Liver (tissue), 9 donors: Measurements from ENCODE around the gene DGKQ. TPM values are rescaled to one million over a fixed set of nuclear protein-coding genes. Genes with fewer than 3 reads are reported as not detected.

Experiments used
- DNase-seq: peaks from one replicate; pipeline ENCODE4 v3.0.0-alpha.2; 2017; ENCODE audit warnings: low spot score
- H3K27ac ChIP-seq, 2 donors: one replicate each; pipeline ENCODE4 v1.7.0; 2013; ENCODE audit warnings: inconsistent platforms in 2 of 2, low read length in 2 of 2, control low read depth in 1 of 2, low read depth in 1 of 2, mild to moderate bottlenecking in 1 of 2
- H3K27me3 ChIP-seq, 4 donors: one replicate each; pipeline versions ENCODE4 v1.6.1 to v1.7.0; 2013; ENCODE audit warnings: low read length in 3 of 4, inconsistent platforms in 1 of 4, mild to moderate bottlenecking in 1 of 4, moderate library complexity in 1 of 4; ENCODE audit not compliant: control insufficient read depth in 4 of 4, insufficient read depth in 4 of 4
- H3K36me3 ChIP-seq, 4 donors: one replicate each; pipeline versions ENCODE4 v1.6.1 to v1.7.0; 2013; ENCODE audit warnings: low read length in 3 of 4, mild to moderate bottlenecking in 3 of 4, low read depth in 1 of 4, moderate library complexity in 1 of 4; ENCODE audit not compliant: control insufficient read depth in 4 of 4, insufficient read depth in 3 of 4
- H3K4me1 ChIP-seq, 4 donors: one replicate each; pipeline versions ENCODE4 v1.6.1 to v1.7.0; 2013; ENCODE audit warnings: low read length in 3 of 4, mild to moderate bottlenecking in 3 of 4, moderate library complexity in 1 of 4; ENCODE audit not compliant: control insufficient read depth in 4 of 4, insufficient read depth in 4 of 4
- H3K4me3 ChIP-seq, 3 donors: one replicate each; pipeline versions ENCODE4 v1.6.1 to v1.7.0; 2013; ENCODE audit warnings: low read length in 3 of 3, control low read depth in 1 of 3, low read depth in 1 of 3, mild to moderate bottlenecking in 1 of 3
- H3K9ac ChIP-seq, 2 donors: one replicate each; pipeline ENCODE4 v1.7.0; 2013; ENCODE audit warnings: low read length in 2 of 2, mild to moderate bottlenecking in 2 of 2, moderate library complexity in 2 of 2, control low read depth in 1 of 2, low read depth in 1 of 2
- H3K9me3 ChIP-seq, 4 donors: one replicate each; pipeline versions ENCODE4 v1.6.1 to v1.7.0; 2013; ENCODE audit warnings: low read length in 3 of 4; ENCODE audit not compliant: control insufficient read depth in 4 of 4
- EGR1 ChIP-seq, 2 donors: IDR thresholded peaks; 2 replicates each; pipeline ENCODE4 v1.6.1; 2016 to 2018; ENCODE audit warnings: antibody characterized with exemption in 2 of 2, low read depth in 2 of 2
- FOXA1 ChIP-seq: IDR thresholded peaks from 2 replicates; pipeline ENCODE4 v1.6.1; 2016; ENCODE audit warnings: antibody characterized with exemption
- FOXA2 ChIP-seq: IDR thresholded peaks from 2 replicates; pipeline ENCODE4 v1.6.1; 2016; ENCODE audit warnings: antibody characterized with exemption
- GABPA ChIP-seq, 2 donors: IDR thresholded peaks in 1 of 2; conservative IDR thresholded peaks in 1 of 2; 2 replicates each; pipeline ENCODE4 v1.6.1; 2016; ENCODE audit warnings: antibody characterized with exemption in 2 of 2, mild to moderate bottlenecking in 1 of 2, moderate library complexity in 1 of 2
- HNF4A ChIP-seq, 2 donors: conservative IDR thresholded peaks; 2 replicates each; pipeline ENCODE4 v1.6.1; 2016; ENCODE audit warnings: antibody characterized with exemption in 2 of 2, mild to moderate bottlenecking in 2 of 2
- HNF4G ChIP-seq: IDR thresholded peaks from 2 replicates; pipeline ENCODE4 v1.6.1; 2016; ENCODE audit warnings: antibody characterized with exemption
- JUND ChIP-seq, 2 donors: IDR thresholded peaks; 2 replicates each; pipeline ENCODE4 v1.6.1; 2016; ENCODE audit warnings: antibody characterized with exemption in 2 of 2
- MAX ChIP-seq: IDR thresholded peaks from 2 replicates; pipeline ENCODE4 v1.6.1; 2016; ENCODE audit warnings: antibody characterized with exemption
- NR2F2 ChIP-seq: IDR thresholded peaks from 2 replicates; pipeline ENCODE4 v1.6.1; 2016; ENCODE audit warnings: antibody characterized with exemption
- RAD21 ChIP-seq, 2 donors: IDR thresholded peaks; 2 replicates each; pipeline ENCODE4 v1.6.1; 2016; ENCODE audit warnings: antibody characterized with exemption in 2 of 2, mild to moderate bottlenecking in 2 of 2
- REST ChIP-seq: IDR thresholded peaks from 2 replicates; pipeline ENCODE4 v1.6.1; 2016; ENCODE audit warnings: antibody characterized with exemption, mild to moderate bottlenecking
- RXRA ChIP-seq, 2 donors: IDR thresholded peaks; 2 replicates each; pipeline ENCODE4 v1.6.1; 2017 to 2018; ENCODE audit warnings: antibody characterized with exemption in 2 of 2, mild to moderate bottlenecking in 1 of 2
- SP1 ChIP-seq: IDR thresholded peaks from 2 replicates; pipeline ENCODE4 v1.6.1; 2018; ENCODE audit warnings: antibody characterized with exemption, mild to moderate bottlenecking
- TAF1 ChIP-seq: conservative IDR thresholded peaks from 2 replicates; pipeline ENCODE4 v1.6.1; 2016; ENCODE audit warnings: antibody characterized with exemption, mild to moderate bottlenecking
- YY1 ChIP-seq: IDR thresholded peaks from 2 replicates; pipeline ENCODE4 v1.6.1; 2016; ENCODE audit warnings: antibody characterized with exemption, mild to moderate bottlenecking
- WGBS: extraction: QIAGEN DNeasy Blood & Tissue Kit; methylation state at CpG from one replicate; pipeline ENCODE4 v1.1.7; 2013; 5-methylcytosine and 5-hydroxymethylcytosine counted together
- polyA plus RNA-seq, 2 donors: library from polyadenylated mRNA; stranded (reverse) in 1 of 2; unstranded in 1 of 2; fragments of 200-250 nt in 1 of 2; fragments of >200 nt in 1 of 2; fragmentation: Nextera tagmentation in 1 of 2; extraction: Ambion mirVana in 1 of 2; gene quantifications; one replicate each; pipeline versions ENCODE4 v1.2.1 to v1.2.3, GENCODE V29; 2013 to 2015
- total RNA-seq, 2 donors: library from RNA; depleted of rRNA; stranded (reverse); fragments of >200 nt; gene quantifications; one replicate each; pipeline ENCODE4 v1.2.3, GENCODE V29; 2014
- TF ChIP-seq, protein P1 (sequence below): IDR thresholded peaks from 2 replicates; pipeline ENCODE4 v1.6.1; 2016; ENCODE audit warnings: antibody characterized with exemption
- TF ChIP-seq, protein P2 (sequence below): IDR thresholded peaks from 2 replicates; pipeline ENCODE4 v1.6.1; 2016; ENCODE audit warnings: antibody characterized with exemption
- TF ChIP-seq, protein P3 (sequence below): fragments of 150-350 bp; IDR thresholded peaks from 2 replicates; pipeline ENCODE4 v1.5.1; 2017; ENCODE audit warnings: improper control_type of control experiment, low read depth, low read length; ENCODE audit not compliant: missing input control
- donor health status: healthy.
- donor health status: healthy.
- donor health status: healthy.
- donor health status: healthy.
- donor health status: healthy.

DGKQ gene
- total and polyA plus RNA-seq, 4 donors: 1.5 to 8.8 (median 3.6) TPM

DNA sequence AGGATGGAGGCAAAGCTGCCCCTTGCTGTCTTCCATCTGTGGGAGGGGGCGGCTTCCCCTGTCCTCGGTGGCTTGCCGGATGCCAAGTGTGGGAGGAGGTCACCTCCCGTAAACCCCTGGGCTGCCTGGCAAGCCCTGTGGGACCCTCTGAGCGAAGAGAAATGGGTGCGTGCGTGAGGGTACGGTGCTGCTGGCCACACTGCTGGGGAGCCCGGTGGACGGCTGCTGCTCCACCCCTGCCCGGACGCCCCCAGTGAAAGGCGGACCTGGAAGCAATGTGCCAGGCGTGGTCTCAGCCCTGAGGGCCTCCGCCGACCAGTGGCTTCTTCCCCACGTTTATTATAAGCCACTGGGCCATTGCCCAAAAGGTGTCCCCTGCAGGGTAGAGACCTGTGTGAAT, 8.9 kb upstream of the DGKQ start:
- H3K4me1 ChIP-seq: peaks cover 4 to 36% (median 25%) of the 10 kb centered on the region in 4 donors
- no peaks in the 10 kb centered on the region for H3K9me3 ChIP-seq
- H3K4me3 ChIP-seq: no peak overlapping the region
- TF ChIP-seq, protein P1, sequence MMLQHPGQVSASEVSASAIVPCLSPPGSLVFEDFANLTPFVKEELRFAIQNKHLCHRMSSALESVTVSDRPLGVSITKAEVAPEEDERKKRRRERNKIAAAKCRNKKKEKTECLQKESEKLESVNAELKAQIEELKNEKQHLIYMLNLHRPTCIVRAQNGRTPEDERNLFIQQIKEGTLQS: no peak
- TF ChIP-seq FOXA2 (no peak), HNF4A (conservative IDR thresholded peaks at IDR 0.05) (no peak), REST (no peak), NR2F2 (no peak), YY1 (no peak), TAF1 (no peak), HNF4G (no peak), RAD21 (IDR thresholded peaks at IDR 0.05) (no peak), JUND (IDR thresholded peaks at IDR 0.05) (no peak), FOXA1 (no peak), MAX (no peak), EGR1 (IDR thresholded peaks at IDR 0.05; ENCODE audit: low read depth in 2 of 2) (no peak), GABPA (IDR thresholded peaks at IDR 0.05 in 1 of 2, conservative IDR thresholded peaks at IDR 0.05 in 1 of 2) (no peak), SP1 (no peak), RXRA (IDR thresholded peaks at IDR 0.05) (no peak)
- TF ChIP-seq, protein P2, sequence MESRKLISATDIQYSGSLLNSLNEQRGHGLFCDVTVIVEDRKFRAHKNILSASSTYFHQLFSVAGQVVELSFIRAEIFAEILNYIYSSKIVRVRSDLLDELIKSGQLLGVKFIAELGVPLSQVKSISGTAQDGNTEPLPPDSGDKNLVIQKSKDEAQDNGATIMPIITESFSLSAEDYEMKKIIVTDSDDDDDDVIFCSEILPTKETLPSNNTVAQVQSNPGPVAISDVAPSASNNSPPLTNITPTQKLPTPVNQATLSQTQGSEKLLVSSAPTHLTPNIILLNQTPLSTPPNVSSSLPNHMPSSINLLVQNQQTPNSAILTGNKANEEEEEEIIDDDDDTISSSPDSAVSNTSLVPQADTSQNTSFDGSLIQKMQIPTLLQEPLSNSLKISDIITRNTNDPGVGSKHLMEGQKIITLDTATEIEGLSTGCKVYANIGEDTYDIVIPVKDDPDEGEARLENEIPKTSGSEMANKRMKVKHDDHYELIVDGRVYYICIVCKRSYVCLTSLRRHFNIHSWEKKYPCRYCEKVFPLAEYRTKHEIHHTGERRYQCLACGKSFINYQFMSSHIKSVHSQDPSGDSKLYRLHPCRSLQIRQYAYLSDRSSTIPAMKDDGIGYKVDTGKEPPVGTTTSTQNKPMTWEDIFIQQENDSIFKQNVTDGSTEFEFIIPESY: no peak
- TF ChIP-seq, protein P3, sequence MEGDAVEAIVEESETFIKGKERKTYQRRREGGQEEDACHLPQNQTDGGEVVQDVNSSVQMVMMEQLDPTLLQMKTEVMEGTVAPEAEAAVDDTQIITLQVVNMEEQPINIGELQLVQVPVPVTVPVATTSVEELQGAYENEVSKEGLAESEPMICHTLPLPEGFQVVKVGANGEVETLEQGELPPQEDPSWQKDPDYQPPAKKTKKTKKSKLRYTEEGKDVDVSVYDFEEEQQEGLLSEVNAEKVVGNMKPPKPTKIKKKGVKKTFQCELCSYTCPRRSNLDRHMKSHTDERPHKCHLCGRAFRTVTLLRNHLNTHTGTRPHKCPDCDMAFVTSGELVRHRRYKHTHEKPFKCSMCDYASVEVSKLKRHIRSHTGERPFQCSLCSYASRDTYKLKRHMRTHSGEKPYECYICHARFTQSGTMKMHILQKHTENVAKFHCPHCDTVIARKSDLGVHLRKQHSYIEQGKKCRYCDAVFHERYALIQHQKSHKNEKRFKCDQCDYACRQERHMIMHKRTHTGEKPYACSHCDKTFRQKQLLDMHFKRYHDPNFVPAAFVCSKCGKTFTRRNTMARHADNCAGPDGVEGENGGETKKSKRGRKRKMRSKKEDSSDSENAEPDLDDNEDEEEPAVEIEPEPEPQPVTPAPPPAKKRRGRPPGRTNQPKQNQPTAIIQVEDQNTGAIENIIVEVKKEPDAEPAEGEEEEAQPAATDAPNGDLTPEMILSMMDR: no peak
- no peak overlapping the region for H3K9ac ChIP-seq
- H3K27me3 ChIP-seq: no peaks in the 10 kb centered on the region
- H3K36me3 ChIP-seq: no peaks in the 10 kb centered on the region
- 95% methylated on average over 17 of the region's 17 CpGs for WGBS
- DNase-seq: no peak
- no peak overlapping the region for H3K27ac ChIP-seq
